ENCODE results near the gene DSN1.
"Not testable (repeated sequence)": the region's sequence is repeated elsewhere in the genome, so short reads cannot be mapped to it uniquely, and the experiment has no call there.

- TF ChIP-seq, protein P1, sequence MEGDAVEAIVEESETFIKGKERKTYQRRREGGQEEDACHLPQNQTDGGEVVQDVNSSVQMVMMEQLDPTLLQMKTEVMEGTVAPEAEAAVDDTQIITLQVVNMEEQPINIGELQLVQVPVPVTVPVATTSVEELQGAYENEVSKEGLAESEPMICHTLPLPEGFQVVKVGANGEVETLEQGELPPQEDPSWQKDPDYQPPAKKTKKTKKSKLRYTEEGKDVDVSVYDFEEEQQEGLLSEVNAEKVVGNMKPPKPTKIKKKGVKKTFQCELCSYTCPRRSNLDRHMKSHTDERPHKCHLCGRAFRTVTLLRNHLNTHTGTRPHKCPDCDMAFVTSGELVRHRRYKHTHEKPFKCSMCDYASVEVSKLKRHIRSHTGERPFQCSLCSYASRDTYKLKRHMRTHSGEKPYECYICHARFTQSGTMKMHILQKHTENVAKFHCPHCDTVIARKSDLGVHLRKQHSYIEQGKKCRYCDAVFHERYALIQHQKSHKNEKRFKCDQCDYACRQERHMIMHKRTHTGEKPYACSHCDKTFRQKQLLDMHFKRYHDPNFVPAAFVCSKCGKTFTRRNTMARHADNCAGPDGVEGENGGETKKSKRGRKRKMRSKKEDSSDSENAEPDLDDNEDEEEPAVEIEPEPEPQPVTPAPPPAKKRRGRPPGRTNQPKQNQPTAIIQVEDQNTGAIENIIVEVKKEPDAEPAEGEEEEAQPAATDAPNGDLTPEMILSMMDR (conservative IDR thresholded peaks at IDR 0.05; ENCODE audit: low read depth, low read length), result not testable (repeated sequence)
- TF ChIP-seq EZH2 (IDR thresholded peaks at IDR 0.05; ENCODE audit: borderline replicate concordance, low read depth, low read length, poor library complexity, severe bottlenecking), result not testable (repeated sequence)
These were observed 25.8 kb upstream of the DSN1 start for GRCh38 chr20:36799313-36799712.

Measured in A673 (cell line).